PFSK-1 (cell line): ENCODE results near the gene MUTYH.

Experiments used
- FOXP2 ChIP-seq: optimal IDR thresholded peaks from 2 replicates; pipeline ENCODE3; 2011; ENCODE audit warnings: borderline replicate concordance, control low read depth, inconsistent platforms; ENCODE audit not compliant: insufficient read depth; ENCODE audit errors: extremely low read length, extremely low read depth
- POLR2AphosphoS5 ChIP-seq: IDR thresholded peaks from 2 replicates; pipeline ENCODE4 v1.6.1; 2012; ENCODE audit warnings: low read depth, mild to moderate bottlenecking, control low read depth, low read length, moderate library complexity
- REST ChIP-seq, 2 experiments: IDR thresholded peaks; 2 replicates each; pipeline versions ENCODE4 v1.6.1 to v1.8.0; 2011 to 2012; ENCODE audit warnings: low read depth in 2 of 2, low read length in 2 of 2, control low read depth in 1 of 2, inconsistent platforms in 1 of 2, mild to moderate bottlenecking in 1 of 2, moderate library complexity in 1 of 2; ENCODE audit not compliant: insufficient read depth in 1 of 2
- SIN3A ChIP-seq: IDR thresholded peaks from 2 replicates; pipeline ENCODE4 v1.6.1; 2012; ENCODE audit warnings: mild to moderate bottlenecking, low read length, moderate library complexity, borderline replicate concordance; ENCODE audit not compliant: insufficient read depth
- TAF1 ChIP-seq: IDR thresholded peaks from 2 replicates; pipeline ENCODE4 v1.6.1; 2012; ENCODE audit warnings: low read length, control low read depth, borderline replicate concordance; ENCODE audit not compliant: insufficient read depth

MUTYH gene

DNA sequence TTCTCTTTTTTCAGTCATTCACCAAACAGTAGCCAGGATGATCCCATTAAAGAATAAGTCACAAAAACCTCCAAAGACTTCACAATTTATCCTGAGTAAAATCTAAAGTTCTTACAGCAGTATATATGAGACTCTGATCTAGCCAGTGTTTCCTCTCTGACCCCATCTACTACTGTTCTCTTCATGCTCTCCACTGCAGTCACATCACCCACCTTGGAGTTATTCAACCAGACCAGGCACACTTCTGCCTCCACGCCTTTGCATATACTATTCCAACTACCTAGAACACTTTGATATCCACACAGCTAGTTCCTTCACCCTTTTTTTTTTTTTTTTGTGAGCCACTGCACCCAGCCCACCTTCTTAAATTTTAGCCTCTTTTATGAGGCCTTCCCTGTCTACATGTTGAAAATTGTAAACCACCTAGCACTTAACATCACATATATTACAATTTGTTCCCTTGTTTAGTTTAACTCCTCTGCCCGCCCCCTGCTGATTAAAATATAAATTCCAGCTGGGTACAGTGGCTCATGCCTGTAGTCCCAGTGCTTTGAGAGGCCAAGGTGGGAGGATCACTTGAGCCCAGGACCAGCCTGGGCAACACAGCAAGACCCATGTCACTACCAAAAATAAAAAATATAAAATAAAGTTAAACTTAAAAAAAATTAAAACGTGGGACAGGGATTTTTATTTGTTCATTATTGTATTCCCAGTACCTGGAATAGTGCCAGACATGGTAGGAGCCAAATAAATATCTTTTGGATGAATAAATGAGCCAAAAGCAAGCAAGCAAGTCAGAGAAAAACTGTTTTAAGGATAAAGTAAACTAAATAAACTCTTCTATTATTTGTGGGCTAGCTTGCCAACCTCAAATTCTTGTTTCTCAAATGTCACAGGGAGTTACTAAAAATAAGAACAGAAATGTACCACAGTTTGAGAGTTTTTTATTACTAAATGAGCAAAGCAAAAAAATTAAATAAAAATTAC, 35.2 kb upstream of the MUTYH start:
- TF ChIP-seq TAF1 (no peak), SIN3A (no peak), REST (IDR thresholded peaks at IDR 0.05; ENCODE audit: insufficient read depth in 1 of 2, low read depth in 2 of 2, low read length in 2 of 2) (no peak), FOXP2 (no peak), POLR2AphosphoS5 (no peak)

- TF ChIP-seq TAF1, result no peak
- no peak for TF ChIP-seq REST (IDR thresholded peaks at IDR 0.05; ENCODE audit: insufficient read depth in 1 of 2, low read depth in 2 of 2, low read length in 2 of 2)
- TF ChIP-seq FOXP2, result no peak
- TF ChIP-seq POLR2AphosphoS5, result no peak
- no peak for TF ChIP-seq SIN3A
These were observed 33.3 kb upstream of the MUTYH start for GRCh38 chr1:45373573-45373972.

GRCh38 chr1:45370575-45370974, 30.3 kb upstream of the MUTYH start:
- TF ChIP-seq FOXP2 (no peak), REST (IDR thresholded peaks at IDR 0.05; ENCODE audit: insufficient read depth in 1 of 2, low read depth in 2 of 2, low read length in 2 of 2) (no peak), POLR2AphosphoS5 (no peak), SIN3A (no peak), TAF1 (no peak)

DNA sequence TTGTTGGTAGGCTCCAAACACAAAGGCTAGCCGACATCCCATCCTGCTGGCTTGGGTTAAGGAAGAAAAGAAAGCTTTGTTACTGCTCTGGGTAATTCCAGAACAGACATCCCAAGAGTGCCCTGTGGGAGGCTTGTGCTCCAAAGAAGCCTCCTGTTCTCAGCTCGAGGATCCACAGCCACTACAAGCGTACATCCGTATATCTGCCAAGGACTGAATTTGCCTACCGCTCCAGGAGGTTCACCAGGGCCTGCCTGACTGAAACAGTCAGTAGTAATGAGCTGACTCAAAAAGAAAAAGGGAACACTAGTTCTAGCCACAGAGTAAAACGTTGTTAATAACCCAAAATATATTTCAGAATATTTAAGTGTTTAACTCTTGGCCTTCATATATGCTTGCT, 24.8 kb upstream of the MUTYH start:
- TF ChIP-seq SIN3A (no peak), POLR2AphosphoS5 (no peak), REST (IDR thresholded peaks at IDR 0.05; ENCODE audit: insufficient read depth in 1 of 2, low read depth in 2 of 2, low read length in 2 of 2) (no peak), TAF1 (no peak), FOXP2 (no peak)

- TF ChIP-seq TAF1, result no peak
- no peak for TF ChIP-seq SIN3A
- no peak for TF ChIP-seq FOXP2
- no peak for TF ChIP-seq POLR2AphosphoS5
- no peak for TF ChIP-seq REST (IDR thresholded peaks at IDR 0.05; ENCODE audit: insufficient read depth in 1 of 2, low read depth in 2 of 2, low read length in 2 of 2)
These were observed 24.1 kb upstream of the MUTYH start for GRCh38 chr1:45364294-45364693.
